NT2/D1 (cell line): ENCODE results near the gene TRAF7.
"Not testable (repeated sequence)": the region's sequence is repeated elsewhere in the genome, so short reads cannot be mapped to it uniquely, and the experiment has no call there.

Experiments used
- SUZ12 ChIP-seq: IDR thresholded peaks from 2 replicates; pipeline ENCODE4 v1.6.1; 2011; ENCODE audit not compliant: insufficient read length, insufficient read depth; ENCODE audit errors: extremely low read depth
- ZNF274 ChIP-seq: IDR thresholded peaks from 2 replicates; pipeline ENCODE4 v1.6.1; 2011; ENCODE audit warnings: mild to moderate bottlenecking, low read depth, low read length

GRCh38 chr16:2126928-2127556 is 28.5 kb upstream of the TRAF7 start:
- not testable (repeated sequence) for TF ChIP-seq ZNF274, SUZ12
